ENCODE results near the gene RPP21.

The RPP21 gene

DNA sequence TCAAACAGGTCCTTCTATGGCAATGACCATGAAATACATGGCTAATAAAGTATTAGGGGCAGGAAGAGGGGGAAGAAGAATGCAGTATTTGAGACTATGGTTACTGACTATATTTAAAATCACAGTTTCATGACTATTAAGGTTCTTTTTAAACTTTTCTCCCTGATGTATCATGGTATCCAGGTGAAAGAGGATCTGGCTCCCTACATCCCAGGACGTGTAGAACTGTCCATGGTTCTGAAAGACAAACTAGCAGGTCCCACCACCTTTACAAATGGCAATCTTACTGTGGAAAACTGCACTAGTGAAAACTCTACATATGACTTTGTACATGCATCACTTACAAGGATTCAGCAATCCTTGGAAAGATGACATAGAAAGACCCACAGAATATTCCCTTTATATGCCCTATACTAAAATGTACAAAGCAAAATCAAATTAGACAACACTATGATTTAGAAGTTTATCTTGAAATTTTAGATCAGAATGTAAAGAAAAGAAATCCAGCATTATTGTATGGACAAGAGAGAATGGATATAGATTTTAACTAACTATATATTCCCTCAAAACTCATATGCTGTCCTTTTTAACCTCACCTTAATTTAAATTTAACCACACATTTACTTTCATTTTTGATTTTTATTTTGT is 33.5 kb downstream of the RPP21 start:
- ChIA-PET POLR2A (no interaction called here), CTCF (no interaction called here)
- no peak for TF ChIP-seq NFRKB (IDR thresholded peaks at IDR 0.05)
- TF ChIP-seq ELF4 (IDR thresholded peaks at IDR 0.05) = no peak
- TF ChIP-seq SUZ12 (IDR thresholded peaks at IDR 0.05) = no peak
- TF ChIP-seq FOXA1 (IDR thresholded peaks at IDR 0.05) = no peak
- TF ChIP-seq FOXM1 (IDR thresholded peaks at IDR 0.05; ENCODE audit: borderline replicate concordance) = no peak
- TF ChIP-seq ARNT (IDR thresholded peaks at IDR 0.05) = no peak
- no peak for TF ChIP-seq ZNF384 (IDR thresholded peaks at IDR 0.05)
- TF ChIP-seq FOXK2 (IDR thresholded peaks at IDR 0.05) = no peak
- DNase-seq (ENCODE audit: extremely low spot score) = peak; percentile 35

DNA sequence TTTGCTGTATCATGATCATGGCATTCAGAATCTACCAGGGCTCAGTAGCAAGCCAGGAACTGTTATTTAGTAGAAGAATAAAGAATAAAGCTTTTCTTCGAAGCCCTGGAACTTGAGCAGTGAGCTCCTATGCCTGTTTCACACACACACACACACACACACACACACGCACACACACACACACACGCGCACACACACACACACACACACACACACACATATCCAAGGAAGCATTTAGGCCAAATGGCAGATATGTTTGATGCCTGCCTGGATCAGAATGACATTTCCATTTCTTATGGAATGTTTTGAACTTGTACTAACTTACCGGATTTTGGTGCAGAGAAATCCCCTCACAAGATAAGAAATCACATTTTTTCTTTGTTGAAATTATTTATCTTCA is 35.5 kb downstream of the RPP21 start:
- ChIA-PET POLR2A (no interaction called here), CTCF (no interaction called here)
- no peak for TF ChIP-seq ZNF384 (IDR thresholded peaks at IDR 0.05)
- no peak for TF ChIP-seq HDGF (IDR thresholded peaks at IDR 0.05; ENCODE audit: borderline replicate concordance)
- no peak for DNase-seq (ENCODE audit: extremely low spot score)

DNA sequence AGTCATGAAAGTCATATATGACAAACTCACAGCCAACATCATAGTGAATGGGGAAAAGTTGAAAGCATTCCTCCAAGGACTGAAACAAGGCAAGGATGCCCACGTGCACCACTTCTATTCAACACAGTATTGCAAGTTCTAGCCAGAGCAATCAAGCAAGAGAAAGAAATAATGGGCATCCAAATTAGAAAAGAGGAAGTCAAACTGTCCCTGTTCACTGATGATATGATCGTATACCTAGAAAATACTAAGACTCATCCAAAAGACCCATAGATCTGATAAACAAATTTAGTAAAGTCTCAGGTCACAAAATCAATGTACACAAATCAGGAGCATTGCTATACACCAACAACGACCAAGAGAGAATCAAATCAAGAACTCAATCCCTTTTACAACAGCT is 41.2 kb downstream of the RPP21 start:
- CTCF ChIA-PET = no interaction called here
- POLR2A ChIA-PET = no interaction called here
- no peak for DNase-seq (ENCODE audit: extremely low spot score)
- TF ChIP-seq SP1 (IDR thresholded peaks at IDR 0.05) (no peak), HDGF (IDR thresholded peaks at IDR 0.05; ENCODE audit: borderline replicate concordance) (no peak), NFRKB (IDR thresholded peaks at IDR 0.05) (no peak), FOXM1 (IDR thresholded peaks at IDR 0.05; ENCODE audit: borderline replicate concordance) (no peak), LEF1 (IDR thresholded peaks at IDR 0.05; ENCODE audit: borderline replicate concordance) (no peak), FOXK2 (IDR thresholded peaks at IDR 0.05) (no peak), BHLHE40 (IDR thresholded peaks at IDR 0.05; ENCODE audit: borderline replicate concordance) (no peak), TARDBP (IDR thresholded peaks at IDR 0.05) (no peak), ELF4 (IDR thresholded peaks at IDR 0.05) (no peak)

DNA sequence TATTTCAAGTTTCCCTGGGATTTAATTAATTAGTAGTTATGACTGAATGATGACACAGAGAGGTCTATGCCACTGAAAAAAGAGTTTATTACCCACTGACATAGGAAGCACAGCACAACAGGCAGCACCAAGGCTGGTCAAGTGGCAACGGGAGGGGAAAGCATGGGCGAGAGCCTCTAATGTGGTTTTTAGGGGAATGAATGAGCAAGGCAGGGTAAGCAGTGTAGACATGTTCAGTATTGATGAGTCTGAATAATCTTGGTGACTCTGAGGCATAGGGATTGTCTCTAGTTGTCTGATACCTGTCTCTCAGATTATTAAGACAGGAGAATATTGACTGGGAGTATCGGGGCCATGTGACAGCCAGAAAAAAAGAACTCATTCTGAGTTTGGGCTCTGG is 46.3 kb downstream of the RPP21 start:
- TF ChIP-seq L3MBTL2 (conservative IDR thresholded peaks at IDR 0.05) (no peak), FOXK2 (IDR thresholded peaks at IDR 0.05) (no peak), TARDBP (IDR thresholded peaks at IDR 0.05) (no peak), SP1 (IDR thresholded peaks at IDR 0.05) (no peak), CTBP1 (IDR thresholded peaks at IDR 0.05; ENCODE audit: borderline replicate concordance) (no peak), FOXA1 (IDR thresholded peaks at IDR 0.05) (no peak)
- no peak for DNase-seq (ENCODE audit: extremely low spot score)
- ChIA-PET POLR2A (no interaction called here), CTCF (no interaction called here)

DNA sequence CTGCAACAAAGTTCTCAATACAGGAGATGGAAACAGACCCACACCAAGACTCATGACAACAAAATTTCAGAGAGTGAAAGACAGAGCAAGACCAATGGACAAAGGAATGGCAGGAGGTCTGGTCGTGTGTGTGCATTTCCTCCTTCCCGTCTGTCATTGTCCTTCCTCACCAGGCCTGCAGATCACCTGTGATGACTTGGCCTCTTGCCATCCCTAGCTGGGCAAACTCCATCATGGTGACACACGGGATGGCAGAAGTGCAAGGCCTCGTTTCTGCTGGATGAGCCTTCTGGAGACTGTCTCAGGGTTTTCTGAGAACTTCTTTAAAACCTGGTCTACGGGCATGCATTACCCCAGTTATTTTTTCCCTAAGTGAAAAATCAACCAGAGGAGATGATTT is 49.2 kb downstream of the RPP21 start:
- TF ChIP-seq L3MBTL2 (conservative IDR thresholded peaks at IDR 0.05) = no peak
- TF ChIP-seq BHLHE40 (IDR thresholded peaks at IDR 0.05; ENCODE audit: borderline replicate concordance) = no peak
- no peak for TF ChIP-seq FOXK2 (IDR thresholded peaks at IDR 0.05)
- no peak for TF ChIP-seq FOXM1 (IDR thresholded peaks at IDR 0.05; ENCODE audit: borderline replicate concordance)
- no peak for TF ChIP-seq SP1 (IDR thresholded peaks at IDR 0.05)
- TF ChIP-seq ELF4 (IDR thresholded peaks at IDR 0.05) = no peak
- TF ChIP-seq LEF1 (IDR thresholded peaks at IDR 0.05; ENCODE audit: borderline replicate concordance) = no peak
- TF ChIP-seq, protein P1, sequence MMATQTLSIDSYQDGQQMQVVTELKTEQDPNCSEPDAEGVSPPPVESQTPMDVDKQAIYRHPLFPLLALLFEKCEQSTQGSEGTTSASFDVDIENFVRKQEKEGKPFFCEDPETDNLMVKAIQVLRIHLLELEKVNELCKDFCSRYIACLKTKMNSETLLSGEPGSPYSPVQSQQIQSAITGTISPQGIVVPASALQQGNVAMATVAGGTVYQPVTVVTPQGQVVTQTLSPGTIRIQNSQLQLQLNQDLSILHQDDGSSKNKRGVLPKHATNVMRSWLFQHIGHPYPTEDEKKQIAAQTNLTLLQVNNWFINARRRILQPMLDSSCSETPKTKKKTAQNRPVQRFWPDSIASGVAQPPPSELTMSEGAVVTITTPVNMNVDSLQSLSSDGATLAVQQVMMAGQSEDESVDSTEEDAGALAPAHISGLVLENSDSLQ (IDR thresholded peaks at IDR 0.05) = no peak
- no peak for TF ChIP-seq TARDBP (IDR thresholded peaks at IDR 0.05)
- TF ChIP-seq HDGF (IDR thresholded peaks at IDR 0.05; ENCODE audit: borderline replicate concordance) = no peak
- no peak for TF ChIP-seq NFRKB (IDR thresholded peaks at IDR 0.05)
- TF ChIP-seq ZNF384 (IDR thresholded peaks at IDR 0.05) = no peak
- TF ChIP-seq SUZ12 (IDR thresholded peaks at IDR 0.05) = no peak
- no peak for TF ChIP-seq ARNT (IDR thresholded peaks at IDR 0.05)
- no peak for TF ChIP-seq CTBP1 (IDR thresholded peaks at IDR 0.05; ENCODE audit: borderline replicate concordance)
- no peak for TF ChIP-seq FOXA1 (IDR thresholded peaks at IDR 0.05)
- ChIA-PET CTCF (interaction anchor here (0.5 kb wide), 1 partner anchor 38 kb away, joined by 7 read pairs; no protein-coding TSS in a partner anchor), POLR2A (no interaction called here)
- no peak for DNase-seq (ENCODE audit: extremely low spot score)
